GM23338 (cell line): ENCODE measurements around the gene KCNJ4. TPM values are rescaled to one million over a fixed set of nuclear protein-coding genes. Genes with fewer than 3 reads are reported as not detected.

ENCODE experiments used
- ATAC-seq: fragments of 200-7000 bp; cut with Tn5 transposase; 3 replicates; pipeline ENCODE4 v1.9.1; 2020
- DNase-seq: peaks from one replicate; pipeline ENCODE4 v3.0.0-alpha.2; 2015; ENCODE audit warnings: low spot score
- H2AFZ ChIP-seq: fragments of 200-600 bp; sonication (generic); 2 replicates; pipeline ENCODE4 v1.8.0; 2016; ENCODE audit warnings: antibody characterized with exemption, mild to moderate bottlenecking, moderate library complexity
- H3F3A ChIP-seq: fragments of 200-600 bp; sonication (generic); replicated peaks from 2 replicates; pipeline ENCODE4 v1.8.0; 2017; ENCODE audit warnings: antibody characterized with exemption, mixed run types, low read depth
- H3K27ac ChIP-seq: fragments of 200-600 bp; sonication (generic); 2 replicates; pipeline ENCODE4 v1.6.1; 2016; ENCODE audit warnings: low read depth
- H3K27me3 ChIP-seq: fragments of 200-600 bp; sonication (generic); 2 replicates; pipeline ENCODE4 v1.8.0; 2016; ENCODE audit warnings: mild to moderate bottlenecking, mixed run types, moderate library complexity; ENCODE audit not compliant: insufficient read depth
- H3K36me3 ChIP-seq: fragments of 200-600 bp; sonication (generic); 2 replicates; pipeline ENCODE4 v1.8.0; 2016; ENCODE audit warnings: mild to moderate bottlenecking; ENCODE audit not compliant: insufficient read depth
- H3K4me1 ChIP-seq: fragments of 200-600 bp; sonication (generic); 2 replicates; pipeline ENCODE4 v1.8.0; 2016; ENCODE audit warnings: mild to moderate bottlenecking, moderate library complexity; ENCODE audit not compliant: insufficient read depth
- H3K4me2 ChIP-seq: fragments of 200-600 bp; sonication (generic); 2 replicates; pipeline ENCODE4 v1.7.1; 2017; ENCODE audit warnings: mixed run types
- H3K4me3 ChIP-seq: fragments of 200-600 bp; sonication (generic); 2 replicates; pipeline ENCODE4 v1.6.1; 2016; ENCODE audit warnings: mixed run types
- H3K79me2 ChIP-seq: fragments of 200-600 bp; sonication (generic); replicated peaks from 2 replicates; pipeline ENCODE4 v1.8.0; 2017; ENCODE audit warnings: mild to moderate bottlenecking; ENCODE audit not compliant: insufficient read depth
- H3K9me2 ChIP-seq: fragments of 200-600 bp; sonication (generic); 2 replicates; pipeline ENCODE4 v1.8.0; 2017; ENCODE audit not compliant: insufficient read depth
- H4K20me1 ChIP-seq: fragments of 200-600 bp; sonication (generic); replicated peaks from 2 replicates; pipeline ENCODE4 v1.8.0; 2017; ENCODE audit warnings: mild to moderate bottlenecking; ENCODE audit not compliant: insufficient read depth
- H3K27ac Mint-ChIP-seq: 2 replicates; pipeline ENCODE4 v1.8.0; 2020; ENCODE audit warnings: inconsistent platforms, mild to moderate bottlenecking, moderate library complexity, mixed read lengths
- H3K27me3 Mint-ChIP-seq: 3 replicates; pipeline ENCODE4 v1.8.0; 2022; ENCODE audit warnings: low read depth, mild to moderate bottlenecking, moderate library complexity, mixed read lengths, inconsistent platforms; ENCODE audit not compliant: insufficient read depth, poor library complexity
- H3K36me3 Mint-ChIP-seq: 3 replicates; pipeline ENCODE4 v1.8.0; 2021; ENCODE audit warnings: low read depth, mild to moderate bottlenecking, inconsistent platforms, moderate library complexity, mixed read lengths
- H3K4me1 Mint-ChIP-seq: 3 replicates; pipeline ENCODE4 v1.8.0; 2020; ENCODE audit warnings: mild to moderate bottlenecking, inconsistent platforms, mixed read lengths
- H3K4me3 Mint-ChIP-seq: 3 replicates; pipeline ENCODE4 v1.8.0; 2021; ENCODE audit warnings: moderate library complexity, mild to moderate bottlenecking, inconsistent platforms, mixed read lengths
- H3K9me3 Mint-ChIP-seq: 3 replicates; pipeline ENCODE4 v1.8.0; 2020; ENCODE audit warnings: moderate library complexity, mild to moderate bottlenecking, inconsistent platforms, mixed read lengths
- CREB1 ChIP-seq: fragments of 250-450 bp; sonication (Bioruptor Pico); IDR thresholded peaks from 2 replicates; pipeline ENCODE4 v1.5.0; 2020; ENCODE audit warnings: low read depth, mild to moderate bottlenecking, moderate library complexity
- CTCF ChIP-seq, 2 experiments: fragments of 200-600 bp in 1 of 2; sonication (generic) in 1 of 2; conservative IDR thresholded peaks; 2 replicates each; pipeline versions ENCODE4 v1.5.1 to v1.6.1; 2016 to 2017; ENCODE audit warnings: antibody characterized with exemption in 2 of 2, low read depth in 2 of 2, mild to moderate bottlenecking in 2 of 2, moderate library complexity in 1 of 2
- ETS1 ChIP-seq: IDR thresholded peaks from 2 replicates; pipeline ENCODE4 v1.6.1; 2016; ENCODE audit warnings: antibody characterized with exemption
- EZH2 ChIP-seq: fragments of 200-600 bp; sonication (generic); IDR thresholded peaks from one replicate; pipeline ENCODE4 v1.8.0; 2017; ENCODE audit warnings: antibody characterized with exemption, mild to moderate bottlenecking, low read depth; ENCODE audit not compliant: unreplicated experiment
- EZH2phosphoT487 ChIP-seq: fragments of 200-600 bp; sonication (generic); IDR thresholded peaks from one replicate; pipeline ENCODE4 v1.8.1; 2018; ENCODE audit warnings: antibody characterized with exemption; ENCODE audit not compliant: unreplicated experiment
- JUNB ChIP-seq: IDR thresholded peaks from one replicate; pipeline ENCODE4 v1.6.1; 2016; ENCODE audit warnings: antibody characterized with exemption; ENCODE audit not compliant: unreplicated experiment
- NANOG ChIP-seq: IDR thresholded peaks from 2 replicates; pipeline ENCODE4 v1.6.1; 2016; ENCODE audit warnings: antibody characterized with exemption, borderline replicate concordance
- REST ChIP-seq: IDR thresholded peaks from one replicate; pipeline ENCODE4 v1.6.1; 2018; ENCODE audit warnings: antibody characterized with exemption; ENCODE audit not compliant: unreplicated experiment
- STAT1 ChIP-seq: IDR thresholded peaks from one replicate; pipeline ENCODE4 v1.6.1; 2016; ENCODE audit warnings: antibody characterized with exemption; ENCODE audit not compliant: unreplicated experiment
- ZNF114 ChIP-seq: fragments of 250-450 bp; sonication (Bioruptor Pico); IDR thresholded peaks from 2 replicates; pipeline ENCODE4 v1.5.0; 2020; ENCODE audit warnings: mild to moderate bottlenecking, moderate library complexity
- ZNF331 ChIP-seq: fragments of 250-450 bp; sonication (Bioruptor Pico); IDR thresholded peaks from 2 replicates; pipeline ENCODE4 v1.5.0; 2020; ENCODE audit warnings: low read depth, mild to moderate bottlenecking, moderate library complexity
- polyA plus RNA-seq: library from polyadenylated mRNA; unstranded; fragments of >200 nt; fragmentation: Nextera tagmentation; extraction: Ambion mirVana; gene quantifications from 2 replicates; pipeline ENCODE4 v1.2.1, GENCODE V29; 2016
- total RNA-seq: library from RNA; depleted of rRNA; stranded (reverse); fragments of >200 nt; shearing (Covaris generic); gene quantifications from 2 replicates; pipeline ENCODE4 v1.2.3, GENCODE V29; 2014

KCNJ4 gene
- total and polyA plus RNA-seq, 2 experiments from 2014 or later: 0.23 to 1.3 TPM

GRCh38 chr22:38453996-38454352, 1.0 kb downstream of the KCNJ4 start:
- Mint-ChIP-seq H3K4me1 (peaks cover 33% of the 10 kb centered on the region), H3K9me3 (peaks cover 4% of the 10 kb centered on the region; the same call in 1 of the 3 replicates), H3K36me3 (no peaks in the 10 kb centered on the region; the same call in 2 of the 3 replicates), H3K27me3 (peaks cover 52% of the 10 kb centered on the region), H3K27ac (no peak overlapping the region), H3K4me3 (peak overlapping the region; percentile 77; the same call in 2 of the 3 replicates)
- Histone ChIP-seq H3F3A (peaks cover 12% of the 10 kb centered on the region; the same call in 1 of the 2 replicates), H4K20me1 (no peaks in the 10 kb centered on the region; the same call in 1 of the 2 replicates), H3K9me2 (no peaks in the 10 kb centered on the region), H3K4me3 (peak overlapping the region; percentile 61), H3K79me2 (no peaks in the 10 kb centered on the region), H3K27me3 (peaks cover 61% of the 10 kb centered on the region), H3K27ac (no peak overlapping the region), H3K4me1 (peaks cover 8% of the 10 kb centered on the region; the same call in 1 of the 2 replicates), H3K36me3 (no peaks in the 10 kb centered on the region), H3K4me2 (peak overlapping the region; percentile 80; the same call in 1 of the 2 replicates), H2AFZ (no peak overlapping the region)
- TF ChIP-seq EZH2phosphoT487: no peak
- no peak for TF ChIP-seq EZH2
- TF ChIP-seq JUNB: no peak
- TF ChIP-seq ETS1: no peak
- no peak for TF ChIP-seq CREB1 (CRISPR knock-in tag)
- TF ChIP-seq REST: no peak
- no peak for TF ChIP-seq ZNF114
- TF ChIP-seq NANOG: no peak
- TF ChIP-seq STAT1: no peak
- no peak for TF ChIP-seq CTCF (conservative IDR thresholded peaks at IDR 0.05; ENCODE audit: low read depth in 2 of 2)
- TF ChIP-seq ZNF331 (CRISPR knock-in tag): no peak
- peak; percentile 4; the same call in 1 of the 3 replicates for ATAC-seq
- no peak for DNase-seq
